GM23338 (cell line): ENCODE measurements around the gene MYO6.

ENCODE experiments used
- EZH2 ChIP-seq: fragments of 200-600 bp; sonication (generic); IDR thresholded peaks from one replicate; pipeline ENCODE4 v1.8.0; 2017; ENCODE audit warnings: antibody characterized with exemption, mild to moderate bottlenecking, low read depth; ENCODE audit not compliant: unreplicated experiment
- EZH2phosphoT487 ChIP-seq: fragments of 200-600 bp; sonication (generic); IDR thresholded peaks from one replicate; pipeline ENCODE4 v1.8.1; 2018; ENCODE audit warnings: antibody characterized with exemption; ENCODE audit not compliant: unreplicated experiment
- NANOG ChIP-seq: IDR thresholded peaks from 2 replicates; pipeline ENCODE4 v1.6.1; 2016; ENCODE audit warnings: antibody characterized with exemption, borderline replicate concordance
- POLR2AphosphoS5 ChIP-seq: IDR thresholded peaks from 2 replicates; pipeline ENCODE4 v1.6.1; 2016; ENCODE audit warnings: antibody characterized with exemption, low read depth
- REST ChIP-seq: IDR thresholded peaks from one replicate; pipeline ENCODE4 v1.6.1; 2018; ENCODE audit warnings: antibody characterized with exemption; ENCODE audit not compliant: unreplicated experiment
- ZNF114 ChIP-seq: fragments of 250-450 bp; sonication (Bioruptor Pico); IDR thresholded peaks from 2 replicates; pipeline ENCODE4 v1.5.0; 2020; ENCODE audit warnings: mild to moderate bottlenecking, moderate library complexity
- TF ChIP-seq, protein P1 (sequence below), 2 experiments: fragments of 200-600 bp in 1 of 2; sonication (generic) in 1 of 2; conservative IDR thresholded peaks; 2 replicates each; pipeline versions ENCODE4 v1.5.1 to v1.6.1; 2016 to 2017; ENCODE audit warnings: antibody characterized with exemption in 2 of 2, low read depth in 2 of 2, mild to moderate bottlenecking in 2 of 2, moderate library complexity in 1 of 2
- TF ChIP-seq, protein P2 (sequence below): IDR thresholded peaks from 2 replicates; pipeline ENCODE4 v1.6.1; 2016; ENCODE audit warnings: antibody characterized with exemption

DNA sequence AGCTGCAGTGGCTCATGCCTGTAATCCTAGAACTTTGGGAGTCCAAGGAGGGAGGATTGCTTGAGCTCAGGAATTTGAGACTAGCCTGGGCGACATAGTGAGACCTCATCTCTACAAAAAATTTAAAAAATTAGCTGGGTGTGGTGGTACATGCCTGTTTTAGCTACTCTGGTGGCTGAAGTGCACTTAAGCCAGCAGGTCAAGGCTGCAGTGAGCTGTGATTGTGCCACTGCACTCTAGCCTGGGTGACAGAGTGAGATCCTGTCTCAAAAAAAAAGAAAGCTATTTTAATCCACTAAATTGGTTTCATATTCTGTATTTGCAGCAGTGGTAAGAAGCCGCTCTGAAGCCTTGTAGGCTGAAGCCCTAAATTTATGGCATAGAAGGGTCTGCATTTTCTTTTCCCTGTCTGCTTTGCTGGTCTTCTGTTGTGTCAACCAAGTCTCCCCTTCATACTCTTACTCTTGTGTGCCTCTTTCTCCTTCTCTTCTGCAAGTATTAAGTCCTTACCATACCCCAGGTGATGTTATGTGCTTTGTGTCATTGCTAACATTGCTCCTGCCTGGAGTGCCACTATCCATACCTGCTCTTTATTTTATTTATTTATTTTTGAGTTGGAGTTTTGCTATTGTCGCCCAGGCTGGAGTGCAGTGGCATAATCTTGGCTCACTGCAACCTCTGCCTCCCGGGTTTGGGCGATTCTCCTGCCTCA lies 70.9 kb downstream of the MYO6 start:
- TF ChIP-seq REST: no peak
- TF ChIP-seq, protein P1, sequence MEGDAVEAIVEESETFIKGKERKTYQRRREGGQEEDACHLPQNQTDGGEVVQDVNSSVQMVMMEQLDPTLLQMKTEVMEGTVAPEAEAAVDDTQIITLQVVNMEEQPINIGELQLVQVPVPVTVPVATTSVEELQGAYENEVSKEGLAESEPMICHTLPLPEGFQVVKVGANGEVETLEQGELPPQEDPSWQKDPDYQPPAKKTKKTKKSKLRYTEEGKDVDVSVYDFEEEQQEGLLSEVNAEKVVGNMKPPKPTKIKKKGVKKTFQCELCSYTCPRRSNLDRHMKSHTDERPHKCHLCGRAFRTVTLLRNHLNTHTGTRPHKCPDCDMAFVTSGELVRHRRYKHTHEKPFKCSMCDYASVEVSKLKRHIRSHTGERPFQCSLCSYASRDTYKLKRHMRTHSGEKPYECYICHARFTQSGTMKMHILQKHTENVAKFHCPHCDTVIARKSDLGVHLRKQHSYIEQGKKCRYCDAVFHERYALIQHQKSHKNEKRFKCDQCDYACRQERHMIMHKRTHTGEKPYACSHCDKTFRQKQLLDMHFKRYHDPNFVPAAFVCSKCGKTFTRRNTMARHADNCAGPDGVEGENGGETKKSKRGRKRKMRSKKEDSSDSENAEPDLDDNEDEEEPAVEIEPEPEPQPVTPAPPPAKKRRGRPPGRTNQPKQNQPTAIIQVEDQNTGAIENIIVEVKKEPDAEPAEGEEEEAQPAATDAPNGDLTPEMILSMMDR (conservative IDR thresholded peaks at IDR 0.05; ENCODE audit: low read depth in 2 of 2): no peak
- TF ChIP-seq POLR2AphosphoS5: no peak
- TF ChIP-seq EZH2: no peak
- no peak for TF ChIP-seq NANOG
- TF ChIP-seq ZNF114: no peak
- TF ChIP-seq EZH2phosphoT487: no peak
- TF ChIP-seq, protein P2, sequence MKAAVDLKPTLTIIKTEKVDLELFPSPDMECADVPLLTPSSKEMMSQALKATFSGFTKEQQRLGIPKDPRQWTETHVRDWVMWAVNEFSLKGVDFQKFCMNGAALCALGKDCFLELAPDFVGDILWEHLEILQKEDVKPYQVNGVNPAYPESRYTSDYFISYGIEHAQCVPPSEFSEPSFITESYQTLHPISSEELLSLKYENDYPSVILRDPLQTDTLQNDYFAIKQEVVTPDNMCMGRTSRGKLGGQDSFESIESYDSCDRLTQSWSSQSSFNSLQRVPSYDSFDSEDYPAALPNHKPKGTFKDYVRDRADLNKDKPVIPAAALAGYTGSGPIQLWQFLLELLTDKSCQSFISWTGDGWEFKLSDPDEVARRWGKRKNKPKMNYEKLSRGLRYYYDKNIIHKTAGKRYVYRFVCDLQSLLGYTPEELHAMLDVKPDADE: no peak
